H1 (cell line): Measurements from ENCODE around the gene SBF2. TPM values are rescaled to one million over a fixed set of nuclear protein-coding genes. Genes with fewer than 3 reads are reported as not detected.

Experiments used
- CTCF ChIA-PET: fragments of 300-600 bp; sonication (Branson Sonifier 250); formaldehyde crosslinking; loops from one replicate; lab custom pipeline; 2021; ENCODE audit not compliant: partially characterized antibody; lab: Charles Lee
- POLR2A ChIA-PET: fragments of 300-600 bp; sonication (Branson Sonifier 250); formaldehyde crosslinking; loops from one replicate; lab custom pipeline; 2021; ENCODE audit warnings: inconsistent platforms; ENCODE audit not compliant: partially characterized antibody; lab: Charles Lee
- DNase-seq, 2 experiments: peaks; one replicate each; pipeline versions ENCODE4 v3.0.0 to v3.0.0-alpha.2; 2010 to 2022; ENCODE audit warnings: low spot score in 2 of 2, low read depth in 1 of 2, mixed read lengths in 1 of 2
- FAIRE-seq: peaks from 2 replicates; lab custom pipeline; 2011; peaks lifted over from hg19 to GRCh38; lab: Jason Lieb, UNC
- H2AFZ ChIP-seq: 2 replicates; pipeline ENCODE4 v1.8.1; 2012; ENCODE audit warnings: low read length, inconsistent platforms
- H2AK5ac ChIP-seq: 2 replicates; pipeline ENCODE4 v1.6.1; 2013; ENCODE audit warnings: low read depth, low read length
- H2BK120ac ChIP-seq: replicated peaks from 2 replicates; pipeline ENCODE3; 2013; ENCODE audit warnings: low read depth, low read length, inconsistent platforms
- H2BK12ac ChIP-seq: 2 replicates; pipeline ENCODE4 v1.6.1; 2013; ENCODE audit warnings: low read depth, low read length
- H2BK15ac ChIP-seq: 2 replicates; pipeline ENCODE4 v1.6.1; 2013; ENCODE audit warnings: low read length
- H2BK20ac ChIP-seq: 2 replicates; pipeline ENCODE4 v1.6.1; 2013; ENCODE audit warnings: low read length
- H2BK5ac ChIP-seq: 2 replicates; pipeline ENCODE4 v1.6.1; 2013; ENCODE audit warnings: low read depth, low read length
- H3K14ac ChIP-seq: 2 replicates; pipeline ENCODE4 v1.6.1; 2013; ENCODE audit warnings: inconsistent platforms; ENCODE audit not compliant: insufficient read length
- H3K18ac ChIP-seq: 2 replicates; pipeline ENCODE4 v1.6.1; 2013; ENCODE audit warnings: low read length; ENCODE audit errors: extremely low read depth
- H3K23ac ChIP-seq: 2 replicates; pipeline ENCODE4 v1.6.1; 2013; ENCODE audit warnings: inconsistent platforms; ENCODE audit not compliant: insufficient read length
- H3K23me2 ChIP-seq: 2 replicates; pipeline ENCODE4 v1.6.1; 2013; ENCODE audit warnings: low read depth, low read length
- H3K27ac ChIP-seq: 2 replicates; pipeline ENCODE4 v1.6.1; 2011; ENCODE audit warnings: low read depth, low read length, inconsistent platforms
- H3K27me3 ChIP-seq, 4 experiments: replicated peaks in 1 of 4; 1 replicate in 1 of 4; 2 replicates in 3 of 4; pipeline versions ENCODE4 v1.6.1 to v1.8.1; 2011 to 2013; ENCODE audit warnings: low read length in 3 of 4, mild to moderate bottlenecking in 3 of 4, inconsistent platforms in 2 of 4, mixed read lengths in 2 of 4, moderate library complexity in 1 of 4; ENCODE audit not compliant: control insufficient read depth in 3 of 4, insufficient read depth in 3 of 4; ENCODE audit errors: extremely low read depth in 1 of 4
- H3K36me3 ChIP-seq, 4 experiments: 2 replicates each; pipeline versions ENCODE4 v1.6.1 to v1.8.1; 2011 to 2013; ENCODE audit warnings: mild to moderate bottlenecking in 4 of 4, low read length in 3 of 4, moderate library complexity in 2 of 4, control low read depth in 1 of 4, inconsistent platforms in 1 of 4; ENCODE audit not compliant: insufficient read depth in 4 of 4, control insufficient read depth in 2 of 4
- H3K4ac ChIP-seq: replicated peaks from 2 replicates; pipeline ENCODE3; 2013; ENCODE audit warnings: low read length, low read depth, mixed read lengths, inconsistent platforms; ENCODE audit not compliant: insufficient read length
- H3K4me1 ChIP-seq, 4 experiments: replicated peaks in 1 of 4; 1 replicate in 1 of 4; 2 replicates in 3 of 4; pipeline versions ENCODE4 v1.6.1 to v1.8.1; 2011 to 2013; ENCODE audit warnings: low read length in 3 of 4, inconsistent platforms in 2 of 4, mixed read lengths in 1 of 4; ENCODE audit not compliant: insufficient read depth in 4 of 4, control insufficient read depth in 3 of 4
- H3K4me2 ChIP-seq, 2 experiments: 2 replicates each; pipeline versions ENCODE4 v1.6.1 to v1.8.1; 2011 to 2013; ENCODE audit warnings: low read depth in 2 of 2, low read length in 2 of 2, control low read depth in 1 of 2, inconsistent platforms in 1 of 2, mild to moderate bottlenecking in 1 of 2; ENCODE audit not compliant: insufficient read depth in 1 of 2
- H3K4me3 ChIP-seq, 4 experiments: fragments of 200-600, 300-600 bp in 1 of 4; sonication (generic), shearing (Covaris generic), sonication (Bioruptor Twin) in 1 of 4; 2 replicates each; pipeline versions ENCODE4 v1.5.1 to v1.8.1; 2011 to 2016; ENCODE audit warnings: low read length in 4 of 4, low read depth in 3 of 4, control low read depth in 2 of 4, inconsistent platforms in 2 of 4, mild to moderate bottlenecking in 2 of 4, mixed read lengths in 1 of 4, moderate library complexity in 1 of 4; ENCODE audit not compliant: insufficient read depth in 2 of 4; ENCODE audit errors: extremely low read depth in 1 of 4
- H3K56ac ChIP-seq: replicated peaks from 2 replicates; pipeline ENCODE3; 2013; ENCODE audit warnings: low read depth, mild to moderate bottlenecking, mixed read lengths, low read length, inconsistent platforms; ENCODE audit not compliant: insufficient read length
- H3K79me1 ChIP-seq: 2 replicates; pipeline ENCODE4 v1.6.1; 2013; ENCODE audit warnings: low read depth, low read length, control low read depth
- H3K79me2 ChIP-seq, 2 experiments: 2 replicates each; pipeline versions ENCODE4 v1.6.1 to v1.8.1; 2012 to 2013; ENCODE audit warnings: low read length in 2 of 2, mild to moderate bottlenecking in 2 of 2, inconsistent platforms in 1 of 2; ENCODE audit not compliant: insufficient read depth in 2 of 2, control insufficient read depth in 1 of 2
- H3K9ac ChIP-seq, 4 experiments: replicated peaks in 1 of 4; 1 replicate in 1 of 4; 2 replicates in 3 of 4; pipeline versions ENCODE4 v1.6.1 to v1.8.1; 2011 to 2013; ENCODE audit warnings: low read depth in 3 of 4, low read length in 3 of 4, control low read depth in 2 of 4, mild to moderate bottlenecking in 2 of 4, moderate library complexity in 2 of 4, inconsistent platforms in 1 of 4; ENCODE audit errors: extremely low read depth in 1 of 4
- H3K9me3 ChIP-seq, 2 experiments: 2 replicates each; pipeline versions ENCODE4 v1.6.1 to v1.8.1; 2012 to 2013; ENCODE audit warnings: mild to moderate bottlenecking in 2 of 2, moderate library complexity in 2 of 2, control low read depth in 1 of 2, inconsistent platforms in 1 of 2, low read depth in 1 of 2, low read length in 1 of 2, mixed read lengths in 1 of 2; ENCODE audit not compliant: insufficient read depth in 2 of 2
- H4K20me1 ChIP-seq, 2 experiments: replicated peaks in 1 of 2; 2 replicates each; pipeline versions ENCODE3 to v1.8.1; 2011 to 2013; ENCODE audit warnings: inconsistent platforms in 2 of 2, low read length in 2 of 2, mild to moderate bottlenecking in 1 of 2; ENCODE audit not compliant: insufficient read depth in 2 of 2, control insufficient read depth in 1 of 2
- H4K5ac ChIP-seq: 2 replicates; pipeline ENCODE4 v1.6.1; 2013; ENCODE audit warnings: low read length, low read depth, mixed read lengths, inconsistent platforms; ENCODE audit not compliant: insufficient read length
- H4K8ac ChIP-seq: 2 replicates; pipeline ENCODE4 v1.8.0; 2013; ENCODE audit warnings: mild to moderate bottlenecking, moderate library complexity, low read length, inconsistent platforms; ENCODE audit not compliant: insufficient read depth; ENCODE audit errors: extremely low read depth
- H4K91ac ChIP-seq: replicated peaks from 2 replicates; pipeline ENCODE3; 2013; ENCODE audit warnings: low read length, mixed read lengths, inconsistent platforms; ENCODE audit not compliant: insufficient read length
- CTBP2 ChIP-seq: IDR thresholded peaks from 2 replicates; pipeline ENCODE4 v1.7.0; 2011; ENCODE audit warnings: borderline replicate concordance, mild to moderate bottlenecking, moderate library complexity, mixed read lengths, low read length; ENCODE audit not compliant: insufficient read depth, insufficient read length
- WGBS, 2 experiments: shearing (Covaris generic) in 1 of 2; methylation state at CpG; one replicate each; pipeline versions ENCODE4 v1.1.6 to v1.1.7; 2013 to 2015; ENCODE audit warnings: low lambda C conversion rate in 2 of 2, mixed read lengths in 2 of 2, inconsistent platforms in 1 of 2, low coverage in 1 of 2, missing lambda C conversion rate in 1 of 2; ENCODE audit not compliant: insufficient replicate concordance in 2 of 2, insufficient coverage in 1 of 2, insufficient read length in 1 of 2; ENCODE audit errors: extremely low coverage in 1 of 2, missing lambda C conversion rate in 1 of 2; 5-methylcytosine and 5-hydroxymethylcytosine counted together
- polyA plus RNA-seq, 7 experiments: library from polyadenylated mRNA; depleted of rRNA in 3 of 7; stranded (reverse) in 5 of 7; unstranded in 2 of 7; fragments of >200 nt in 5 of 7; fragments of 200-250 nt in 2 of 7; gene quantifications; 1 replicate in 5 of 7; 2 replicates in 1 of 7; 4 replicates in 1 of 7; pipeline versions ENCODE4 v1.2.1 to v1.2.3, GENCODE V29; 2011 to 2013; ENCODE audit warnings: missing spikeins in 2 of 7, mixed read lengths in 2 of 7
- total RNA-seq: library from RNA; stranded (reverse); fragmentation: NEBNext Ultra II Directional; extraction: Animal tissue kit (Norgen Biotek cat#: 25700); gene quantifications from 2 replicates; pipeline ENCODE4 v1.2.1, GENCODE V29; 2021

Gene SBF2
- total and polyA plus RNA-seq, 2 of the 8 experiments (the other 6 are each of a cell fraction or from before 2014, with no cell fraction given) = 36.7 to 50.5 TPM

DNA sequence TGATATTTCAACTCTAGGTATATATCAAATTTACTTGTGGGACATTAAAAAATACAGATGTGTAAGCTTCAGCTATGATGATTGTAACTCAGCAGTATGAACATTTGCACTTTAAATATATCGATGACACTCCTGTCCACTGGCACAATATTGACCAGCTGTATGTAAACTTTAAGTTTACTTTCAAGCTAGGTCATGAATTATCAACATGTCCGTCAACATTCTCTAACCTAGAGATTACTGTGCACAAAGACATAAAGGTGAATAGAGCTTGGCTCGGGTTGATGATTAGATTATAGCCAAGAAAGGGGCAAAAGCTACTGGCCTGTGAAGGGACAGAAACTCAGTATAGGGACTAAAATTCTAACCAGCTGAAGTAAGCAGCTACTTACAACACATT is 343.6 kb downstream of the SBF2 start:
- H2BK20ac ChIP-seq = no peak overlapping the region
- no peak overlapping the region for H3K18ac ChIP-seq
- H3K9me3 ChIP-seq = no peaks in the 10 kb centered on the region
- H3K36me3 ChIP-seq = peaks cover 0 to 4% (median 0%) of the 10 kb centered on the region in 4 experiments; a peak in 1 of 8 replicates
- no peak overlapping the region for H2BK120ac ChIP-seq
- H3K4ac ChIP-seq = no peak overlapping the region
- no peak overlapping the region for H3K9ac ChIP-seq
- H2AFZ ChIP-seq = no peak overlapping the region
- H3K4me3 ChIP-seq = no peak overlapping the region
- WGBS, 2 experiments = 90% methylated on average over 3 of the region's 3 CpGs; no CpG with 5 or more reads in 1 of the 2 experiments
- no peak for DNase-seq
- H3K14ac ChIP-seq = no peak overlapping the region
- H3K79me2 ChIP-seq = no peaks in the 10 kb centered on the region
- ChIA-PET POLR2A (interaction anchor here (0.6 kb wide), 1 partner anchor 42 kb away, joined by 3 read pairs; no protein-coding TSS in a partner anchor), CTCF (interaction anchor here (0.6 to 2.3 kb wide), 3 partner anchors 22 to 782 kb away, joined by 3 to 6 read pairs (median 4); no protein-coding TSS in a partner anchor)
- no peak overlapping the region for H2BK5ac ChIP-seq
- no peaks in the 10 kb centered on the region; the same call in 1 of the 2 replicates for H3K23me2 ChIP-seq
- H3K4me1 ChIP-seq = no peaks in the 10 kb centered on the region
- H2BK12ac ChIP-seq = no peak overlapping the region
- no peaks in the 10 kb centered on the region for H4K20me1 ChIP-seq
- no peak overlapping the region for H3K4me2 ChIP-seq
- H3K79me1 ChIP-seq = no peaks in the 10 kb centered on the region
- H3K27me3 ChIP-seq = no peaks in the 10 kb centered on the region
- H4K5ac ChIP-seq = no peak overlapping the region
- no peak overlapping the region for H3K27ac ChIP-seq
- no peak overlapping the region for H3K56ac ChIP-seq
- TF ChIP-seq CTBP2 = no peak
- TF ChIP-seq, all 59 proteins: peak for 0
- no peak for FAIRE-seq
- Histone ChIP-seq H2AK5ac (no peak overlapping the region), H2BK15ac (no peak overlapping the region), H4K91ac (no peak overlapping the region), H4K8ac (no peak overlapping the region), H3K23ac (no peak overlapping the region)
